Vagina (tissue), 2 donors: ENCODE results near the gene PMEPA1.

ENCODE experiments used
- CTCF ChIP-seq, 3 experiments: fragments of 450-650 bp in 2 of 3; fragments of 200-600 bp in 1 of 3; sonication (generic) in 1 of 3; IDR thresholded peaks; one replicate each; pipeline ENCODE4 v1.5.1; 2017 to 2019; ENCODE audit warnings: antibody characterized with exemption in 3 of 3, mild to moderate bottlenecking in 2 of 3, moderate library complexity in 2 of 3
- POLR2A ChIP-seq, 2 donors: fragments of 450-650 bp; IDR thresholded peaks; one replicate each; pipeline ENCODE4 v1.6.1; 2017; ENCODE audit warnings: antibody characterized with exemption in 2 of 2, mild to moderate bottlenecking in 2 of 2, moderate library complexity in 2 of 2

GRCh38 chr20:57671662-57672061 lies 38.2 kb downstream of the PMEPA1 start:
- TF ChIP-seq CTCF (IDR thresholded peaks at IDR 0.05) (no peak), POLR2A (IDR thresholded peaks at IDR 0.05) (no peak)
